Activated CD8-positive, alpha-beta memory T cell treated with anti-CD3 and anti-CD28 coated beads for 1 hour (primary cell): ENCODE measurements around the gene IFNB1.
A peak's percentile ranks its signal among the peaks of the same experiment; 100 is the strongest.

Experiments used
- DNase-seq, 2 donors: peaks; one replicate each; pipeline ENCODE4 v3.0.0-alpha.2; 2020; ENCODE audit warnings: low read depth in 1 of 2; ENCODE audit errors: extremely low read depth in 1 of 2

Gene IFNB1

DNA sequence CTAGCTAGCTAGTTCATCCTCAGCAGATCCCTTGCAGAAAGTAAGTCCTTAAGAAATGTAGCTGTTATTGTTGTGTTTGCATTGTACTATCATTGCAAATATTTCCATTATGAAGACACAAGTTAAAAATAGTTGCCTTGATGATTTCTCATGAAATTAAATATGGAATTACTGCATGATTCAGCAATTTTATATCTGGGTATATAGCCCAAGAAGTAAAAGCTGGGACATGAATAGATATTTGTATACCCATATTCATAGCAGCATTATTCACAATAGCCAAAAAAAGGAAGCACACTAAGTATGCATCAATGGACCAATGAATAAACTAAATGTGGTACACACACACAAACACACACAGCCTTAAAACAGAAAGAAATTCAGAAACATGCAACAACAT lies 6.8 kb downstream of the IFNB1 start:
- DNase-seq: no peak

DNA sequence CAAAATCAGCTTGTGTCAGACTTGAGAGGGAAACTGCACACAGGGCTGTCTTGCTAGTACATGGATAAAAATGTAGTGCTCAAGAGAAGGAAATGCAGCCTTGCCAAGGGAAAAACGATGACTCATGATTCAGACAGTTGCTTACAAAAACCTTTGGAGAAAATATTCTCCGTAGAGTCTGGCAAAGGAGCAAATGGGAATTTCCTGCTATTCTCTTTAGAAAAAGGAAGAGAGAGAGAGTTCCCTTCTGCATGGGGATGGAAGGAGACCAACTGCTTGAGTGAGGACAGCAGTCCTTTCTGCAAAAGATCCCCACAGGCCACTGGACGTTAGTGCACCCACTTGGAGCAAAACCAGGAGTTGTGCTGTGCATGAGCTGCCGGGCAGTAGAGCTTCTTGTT lies 7.6 kb downstream of the IFNB1 start:
- DNase-seq: no peak

DNA sequence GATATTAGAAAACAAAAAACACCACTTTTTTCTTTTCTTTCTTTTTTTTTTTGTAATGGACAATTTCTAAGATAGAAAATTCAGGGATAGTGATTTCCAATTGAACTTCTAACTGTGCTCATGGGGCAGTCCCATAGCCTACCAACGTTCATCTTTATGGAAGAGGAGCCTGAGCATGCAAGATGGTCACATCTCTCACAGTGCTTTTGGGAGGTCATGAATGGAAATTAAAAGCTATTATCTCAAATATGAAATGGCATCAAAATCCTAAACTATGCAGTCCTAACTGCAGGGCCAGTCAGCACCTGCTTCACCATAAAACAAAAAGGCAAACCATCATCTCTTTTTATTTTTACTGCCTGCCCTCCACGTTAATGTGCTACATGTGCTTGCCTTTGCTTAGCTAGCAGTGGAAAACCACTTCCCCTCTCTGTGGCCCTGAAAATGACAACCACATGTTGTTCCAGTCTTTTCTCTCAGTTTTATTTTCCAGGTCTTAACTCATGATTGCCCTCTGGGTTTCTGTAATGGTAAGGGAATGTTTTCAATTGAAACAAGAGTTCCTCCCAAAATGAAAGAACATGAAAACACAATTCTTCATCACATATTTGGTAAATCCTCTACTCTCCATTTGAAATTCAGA lies 16.7 kb downstream of the IFNB1 start:
- no peak for DNase-seq

DNA sequence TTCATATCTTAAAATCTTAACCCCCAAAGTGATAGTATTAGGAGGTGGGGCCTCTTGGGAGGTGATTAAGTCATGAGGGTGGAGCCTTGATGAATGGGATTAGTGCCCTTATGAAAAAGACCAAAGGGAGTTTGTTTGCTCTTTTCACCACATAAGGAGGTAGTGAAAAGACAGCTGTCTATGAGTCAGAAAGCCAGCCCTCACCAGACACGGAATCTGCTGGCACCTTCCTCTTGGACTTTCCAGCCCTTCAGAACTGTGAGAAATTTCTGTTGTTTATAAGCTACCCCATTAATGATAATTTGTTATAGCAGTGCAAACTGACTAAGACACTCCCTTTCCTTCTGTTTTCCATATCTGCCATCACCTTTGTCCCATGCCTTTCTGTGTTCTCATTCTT lies 20.8 kb downstream of the IFNB1 start:
- no peak for DNase-seq

DNA sequence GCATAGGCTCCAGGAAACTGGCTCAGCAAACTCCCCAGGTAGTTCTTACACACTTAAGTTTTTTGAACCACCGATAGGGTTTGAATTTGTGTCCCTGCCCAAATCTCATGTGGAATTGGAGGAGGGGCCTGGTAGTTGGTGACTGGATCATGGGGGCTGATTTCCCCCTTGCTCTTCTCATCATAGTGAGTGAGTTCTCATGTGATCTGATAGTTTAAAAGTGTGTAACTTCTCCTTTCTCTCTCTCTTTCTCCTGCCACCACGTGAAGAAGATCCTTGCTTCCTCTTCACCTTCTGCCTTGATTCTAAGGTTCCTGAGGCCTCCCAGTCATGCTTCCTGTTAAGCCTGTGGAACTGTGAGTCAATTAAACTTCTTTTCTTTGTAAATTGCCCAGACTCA lies 23.9 kb downstream of the IFNB1 start:
- no peak for DNase-seq

DNA sequence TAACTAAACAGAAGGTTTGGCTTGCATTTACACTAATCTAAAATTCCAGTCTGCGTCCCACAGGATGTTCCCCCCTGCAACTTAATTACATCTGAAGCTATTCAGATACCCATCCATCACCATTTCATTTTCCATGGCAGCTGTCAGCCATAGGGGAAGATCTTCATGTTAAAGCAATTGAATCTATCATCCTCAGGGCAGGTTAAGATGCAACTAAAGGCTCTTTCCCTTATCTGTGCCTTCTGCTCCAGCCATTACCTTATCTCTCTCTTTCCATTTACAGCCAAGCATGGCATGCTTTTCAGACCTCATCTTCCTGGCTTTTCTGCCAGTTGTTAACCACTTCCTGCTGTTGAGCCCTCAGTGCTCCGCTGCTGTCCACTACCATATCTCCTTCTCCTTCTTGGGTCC lies 30.5 kb downstream of the IFNB1 start:
- DNase-seq: no peak

DNA sequence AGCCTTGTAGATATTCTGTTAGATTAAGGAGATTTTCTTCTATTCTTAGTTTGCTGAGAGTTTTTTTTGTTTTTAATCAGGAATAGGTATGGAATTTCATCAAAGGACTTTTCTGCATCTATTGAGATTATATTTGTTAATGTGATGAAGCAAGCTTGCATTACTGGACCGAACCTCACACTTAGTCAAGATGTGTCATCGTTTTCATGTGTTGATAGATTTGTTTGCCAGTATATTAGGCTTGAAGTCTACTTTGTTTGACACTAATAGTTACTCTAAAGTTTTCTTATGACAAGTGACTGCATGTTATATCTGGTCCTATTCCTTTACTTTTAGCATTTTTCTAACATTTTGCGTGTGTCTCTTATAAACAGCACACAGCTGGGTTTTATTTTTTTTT lies 33.9 kb downstream of the IFNB1 start:
- no peak for DNase-seq

DNA sequence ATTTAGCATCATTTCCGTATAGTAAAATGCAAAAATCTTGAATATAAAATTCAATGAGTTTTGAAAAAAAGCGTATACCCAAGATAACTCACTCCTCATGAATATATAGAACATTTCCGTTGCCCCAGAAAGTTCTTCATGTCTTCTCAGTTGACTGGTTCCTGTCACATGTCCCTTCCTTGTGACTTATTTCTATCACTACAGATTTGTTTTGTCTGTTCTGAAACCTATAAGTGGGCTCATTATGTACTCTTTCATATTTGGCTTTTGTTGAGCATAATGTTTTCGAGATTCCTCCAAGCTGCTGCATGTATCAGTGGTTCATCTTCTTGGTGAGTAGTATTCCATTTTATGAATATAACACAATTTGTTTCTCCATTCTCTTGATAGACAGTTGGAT lies 35.3 kb downstream of the IFNB1 start:
- no peak for DNase-seq

DNA sequence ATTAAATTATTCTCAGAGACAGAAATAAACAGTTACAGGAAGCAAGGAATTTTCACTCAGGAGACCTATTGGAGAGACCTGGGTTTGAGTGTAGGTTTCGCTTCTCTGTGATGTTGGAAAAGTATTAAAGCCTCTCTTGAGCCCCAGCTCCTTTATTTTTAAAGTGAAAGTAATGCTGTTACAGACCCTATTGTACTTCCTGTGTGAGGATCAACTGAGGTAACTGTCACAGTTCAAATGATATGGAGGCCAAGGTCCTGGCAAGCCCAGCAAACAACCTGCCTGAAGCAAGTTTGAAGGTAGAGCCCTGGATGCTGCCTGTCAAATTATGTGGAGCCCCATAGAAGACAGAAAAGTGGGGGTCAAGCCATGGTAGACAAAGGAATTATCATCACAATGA lies 38.4 kb downstream of the IFNB1 start:
- DNase-seq: no peak

DNA sequence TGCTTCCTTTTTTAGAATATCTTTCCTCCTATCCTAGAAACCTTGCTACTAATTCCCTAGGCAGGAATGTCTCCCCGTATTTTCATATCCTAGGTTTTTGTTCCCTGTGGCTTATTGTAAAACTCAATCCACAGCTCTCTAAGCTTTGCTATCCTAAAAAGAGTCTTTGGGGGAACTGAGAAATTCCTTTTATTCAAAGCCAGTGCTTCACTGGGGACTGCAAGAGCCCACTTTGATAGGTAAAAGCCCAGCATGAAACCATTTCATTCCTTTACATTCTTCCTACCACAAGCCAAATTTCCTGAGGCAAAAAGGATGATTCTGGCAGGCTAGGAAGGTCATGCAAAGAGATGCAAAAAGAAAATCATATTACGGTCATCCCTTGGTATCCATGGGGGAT lies 40.5 kb downstream of the IFNB1 start:
- DNase-seq: no peak

DNA sequence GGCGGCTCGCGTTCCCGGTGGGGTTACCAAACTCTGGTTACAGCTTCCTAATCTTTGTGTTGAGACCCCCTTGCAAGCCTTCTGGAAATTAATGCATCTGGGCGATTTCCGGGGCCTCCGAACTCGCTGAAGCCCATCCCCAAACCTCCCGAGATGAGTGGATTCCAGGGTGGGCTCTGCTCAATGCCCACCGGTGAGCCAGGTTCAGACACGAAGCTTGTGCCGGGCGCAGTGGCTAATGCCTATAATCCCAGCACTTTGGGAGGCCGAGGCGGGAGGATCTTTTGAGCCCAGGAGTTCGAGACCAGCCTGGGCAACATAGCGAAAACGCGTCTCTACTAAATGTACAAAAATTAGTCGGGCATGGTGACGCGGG lies 45.9 kb downstream of the IFNB1 start:
- DNase-seq: no peak

DNA sequence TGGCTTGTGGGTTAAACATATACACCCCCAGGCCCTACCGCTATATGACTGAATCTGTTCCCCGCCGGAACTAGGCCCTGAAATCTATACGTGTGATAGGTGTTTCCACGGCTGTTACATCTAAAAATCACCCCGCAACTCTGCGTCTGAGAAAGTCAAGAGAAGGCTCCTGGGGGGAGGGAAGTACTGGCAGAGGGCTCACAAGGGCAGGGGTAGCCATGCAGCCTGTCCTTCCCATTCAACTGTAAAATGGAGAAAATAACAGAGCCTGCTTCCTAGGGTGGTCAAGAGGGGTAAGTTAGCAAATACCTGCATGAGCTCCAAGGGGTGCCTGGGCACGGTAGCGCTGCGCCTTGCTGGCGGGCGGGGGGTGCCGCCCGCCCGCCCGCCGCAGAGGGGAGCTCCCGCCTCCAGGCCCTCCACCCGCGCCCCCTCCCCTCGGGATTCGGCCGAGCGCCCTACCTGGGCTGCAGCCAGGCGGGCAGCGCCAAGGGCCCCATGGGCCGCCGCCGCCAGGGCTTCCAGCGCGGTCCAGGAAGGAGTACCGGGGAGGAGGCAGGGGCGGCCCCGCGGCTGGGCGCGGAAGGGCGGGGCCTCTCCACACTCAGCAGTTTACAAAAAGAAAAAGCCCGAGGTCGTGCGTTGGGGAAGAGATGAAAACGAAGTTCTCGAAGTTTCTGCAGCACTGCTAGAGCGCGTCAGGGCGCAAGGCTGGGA lies 46.5 kb downstream of the IFNB1 start, which contains the start of gene HACD4:
Gene HACD4 (minus strand): TSS at position 550 of the 717 bp plus-strand sequence. CDS start 50 bp downstream, at position 500.
- DNase-seq: peak in 1 of 2 donors; percentile 53

DNA sequence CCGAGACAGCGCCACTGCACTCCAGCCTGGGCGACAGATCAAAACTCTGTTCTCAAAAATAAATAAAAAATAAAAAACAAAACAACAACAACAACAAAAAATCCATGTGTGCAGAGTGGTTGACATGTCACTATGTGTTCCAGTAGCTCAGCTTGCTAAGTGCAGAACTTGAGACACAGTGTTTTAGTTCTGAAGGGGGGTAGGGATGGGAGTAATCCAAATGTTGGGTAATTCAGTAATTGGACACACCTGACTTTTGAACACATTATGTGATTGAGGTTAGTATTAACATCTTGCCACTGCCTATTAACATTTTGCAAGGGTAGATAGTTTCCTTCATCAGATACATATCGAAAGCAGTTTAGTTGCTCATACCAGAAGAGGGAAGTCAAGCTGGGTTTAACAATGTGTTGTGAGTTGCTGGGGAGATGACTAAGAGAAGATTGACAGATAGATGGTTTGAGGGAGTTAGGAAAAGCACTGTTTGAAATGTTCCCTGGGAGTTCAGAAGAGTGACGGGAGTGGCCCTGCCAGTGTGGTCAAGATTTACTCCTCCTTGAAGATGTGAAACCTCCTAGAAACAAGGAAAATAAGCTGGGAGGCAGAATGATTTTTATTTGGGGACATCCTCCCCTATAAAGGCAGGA lies 47.2 kb downstream of the IFNB1 start:
- DNase-seq: no peak

DNA sequence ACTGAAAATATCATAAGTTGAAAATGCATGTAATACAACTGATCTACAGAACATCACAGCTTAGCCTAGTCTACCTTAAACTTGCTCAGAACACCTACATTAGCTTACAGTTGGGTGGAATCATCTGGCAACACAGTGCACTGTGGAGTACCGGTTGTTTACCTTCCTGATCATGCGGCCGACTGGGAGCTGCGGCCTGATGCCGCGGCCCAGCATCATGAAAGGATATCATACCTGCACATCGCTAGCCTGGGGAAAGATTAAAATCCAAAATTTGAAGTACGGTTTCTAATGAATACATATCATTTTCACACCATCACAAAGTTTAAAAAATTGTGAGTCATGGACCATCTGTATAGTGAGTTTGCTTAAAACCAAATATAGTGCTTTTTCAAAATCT lies 48.1 kb downstream of the IFNB1 start:
- no peak for DNase-seq

DNA sequence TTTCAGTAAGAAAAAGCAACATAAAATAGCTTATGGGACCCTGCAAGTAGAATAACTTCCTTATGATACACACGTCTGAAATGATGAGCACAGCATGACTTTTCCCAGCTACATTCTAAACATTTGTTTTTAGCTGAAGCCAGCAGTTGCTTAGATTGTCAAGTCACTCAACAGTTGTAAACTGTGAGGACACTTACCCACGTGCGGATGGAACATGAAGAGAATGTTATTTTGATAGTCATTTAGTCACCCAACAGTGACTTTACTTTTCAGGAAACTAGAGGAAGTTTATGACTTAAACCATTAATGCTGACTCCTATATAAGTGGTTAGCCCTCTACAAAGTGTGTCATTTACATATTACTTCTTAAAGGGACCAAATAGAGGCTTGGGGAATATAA lies 49.3 kb downstream of the IFNB1 start:
- DNase-seq: no peak

DNA sequence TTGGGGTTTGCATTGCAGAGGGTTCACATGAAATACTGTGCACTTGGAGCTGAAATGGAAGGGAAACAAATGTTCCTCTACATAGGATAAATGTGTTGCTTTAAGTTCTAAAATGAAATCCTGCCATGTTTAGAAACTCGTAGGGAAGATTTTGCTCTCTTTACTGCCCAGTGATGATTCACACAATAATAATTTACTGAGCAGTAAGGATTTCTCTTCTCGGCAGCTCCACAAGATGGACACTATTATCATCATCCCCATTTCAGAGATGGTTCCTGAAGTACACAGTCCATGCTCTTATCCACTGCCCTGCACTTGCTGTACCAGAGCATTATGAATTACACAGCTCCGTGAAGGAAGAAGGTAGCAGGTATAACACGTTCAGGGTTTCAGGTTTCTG lies 50.4 kb downstream of the IFNB1 start:
- no peak for DNase-seq
